Ascending aorta (tissue), 2 donors: ENCODE data around the gene CIDEB. TPM values are rescaled to one million over a fixed set of nuclear protein-coding genes. Genes with fewer than 3 reads are reported as not detected.

ENCODE experiments used
- DNase-seq, 2 donors: peaks; one replicate each; pipeline ENCODE4 v3.0.0-alpha.2; 2019; ENCODE audit warnings: low spot score in 2 of 2
- H3K27ac ChIP-seq, 2 donors: fragments of 200-600 bp; sonication (generic); one replicate each; pipeline ENCODE4 v1.5.1; 2016 to 2017; ENCODE audit warnings: mild to moderate bottlenecking in 1 of 2
- H3K27me3 ChIP-seq: fragments of 200-600 bp; sonication (generic); one replicate; pipeline ENCODE4 v1.5.1; 2017
- H3K36me3 ChIP-seq, 2 donors: fragments of 200-600 bp; sonication (generic); one replicate each; pipeline ENCODE4 v1.5.1; 2016
- H3K4me1 ChIP-seq, 2 donors: fragments of 200-600 bp; sonication (generic); one replicate each; pipeline ENCODE4 v1.5.1; 2016 to 2017; ENCODE audit warnings: mild to moderate bottlenecking in 1 of 2
- H3K4me3 ChIP-seq, 2 donors: fragments of 200-600 bp; sonication (generic); one replicate each; pipeline ENCODE4 v1.5.1; 2016 to 2017; ENCODE audit warnings: mild to moderate bottlenecking in 1 of 2
- H3K9me3 ChIP-seq, 2 donors: fragments of 200-600 bp; sonication (generic); one replicate each; pipeline ENCODE4 v1.5.1; 2016
- intact Hi-C: fragments of 100-400 bp; cut with DNase I; formaldehyde crosslinking; loops from one replicate; pipeline ENCODE4 v1.15.1; 2023
- total RNA-seq: library from RNA; depleted of rRNA; stranded (reverse); fragments of >200 nt; gene quantifications from one replicate; pipeline ENCODE4 v1.1.0, GENCODE V29; 2016
- TF ChIP-seq, protein P1 (sequence below), 3 experiments: fragments of 200-600 bp in 2 of 3; fragments of 450-650 bp in 1 of 3; sonication (generic) in 2 of 3; IDR thresholded peaks; one replicate each; pipeline ENCODE4 v1.5.1; 2016 to 2019; ENCODE audit warnings: antibody characterized with exemption in 3 of 3, mild to moderate bottlenecking in 1 of 3, moderate library complexity in 1 of 3

CIDEB gene
- total RNA-seq, 1 donor from 2014 or later = 72.8 TPM

DNA sequence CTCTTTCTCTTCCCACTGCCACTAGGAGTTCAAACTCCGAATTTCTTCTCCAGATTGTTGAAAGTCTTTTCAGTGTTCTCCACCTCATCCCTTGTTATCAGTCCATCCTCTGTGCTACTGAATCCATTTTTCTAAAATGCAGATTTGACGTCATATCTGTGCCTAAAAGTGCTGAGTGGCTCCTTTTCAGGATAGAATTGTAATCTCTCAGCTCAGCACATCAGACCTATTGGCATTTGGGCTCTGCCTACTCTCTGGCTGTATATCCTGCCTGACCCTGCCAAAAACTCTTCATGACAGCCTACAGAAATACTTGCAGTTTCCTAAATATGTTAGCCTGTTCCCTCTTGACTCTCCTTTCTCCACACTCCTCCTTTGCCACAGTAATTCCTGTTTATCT is 35.3 kb downstream of the CIDEB start:
- no peak overlapping the region for H3K4me3 ChIP-seq
- peaks cover 3 to 20% of the 10 kb centered on the region in 2 donors for H3K36me3 ChIP-seq
- H3K4me1 ChIP-seq = peaks cover 0 to 8% of the 10 kb centered on the region in 2 donors
- H3K27me3 ChIP-seq = no peaks in the 10 kb centered on the region
- H3K9me3 ChIP-seq = no peaks in the 10 kb centered on the region
- intact Hi-C loops = loop anchor here (5.0 kb wide), 1 partner anchor 40 kb away; the partner anchor contains the start of genes GMPR2 and NEDD8
- TF ChIP-seq, protein P1, sequence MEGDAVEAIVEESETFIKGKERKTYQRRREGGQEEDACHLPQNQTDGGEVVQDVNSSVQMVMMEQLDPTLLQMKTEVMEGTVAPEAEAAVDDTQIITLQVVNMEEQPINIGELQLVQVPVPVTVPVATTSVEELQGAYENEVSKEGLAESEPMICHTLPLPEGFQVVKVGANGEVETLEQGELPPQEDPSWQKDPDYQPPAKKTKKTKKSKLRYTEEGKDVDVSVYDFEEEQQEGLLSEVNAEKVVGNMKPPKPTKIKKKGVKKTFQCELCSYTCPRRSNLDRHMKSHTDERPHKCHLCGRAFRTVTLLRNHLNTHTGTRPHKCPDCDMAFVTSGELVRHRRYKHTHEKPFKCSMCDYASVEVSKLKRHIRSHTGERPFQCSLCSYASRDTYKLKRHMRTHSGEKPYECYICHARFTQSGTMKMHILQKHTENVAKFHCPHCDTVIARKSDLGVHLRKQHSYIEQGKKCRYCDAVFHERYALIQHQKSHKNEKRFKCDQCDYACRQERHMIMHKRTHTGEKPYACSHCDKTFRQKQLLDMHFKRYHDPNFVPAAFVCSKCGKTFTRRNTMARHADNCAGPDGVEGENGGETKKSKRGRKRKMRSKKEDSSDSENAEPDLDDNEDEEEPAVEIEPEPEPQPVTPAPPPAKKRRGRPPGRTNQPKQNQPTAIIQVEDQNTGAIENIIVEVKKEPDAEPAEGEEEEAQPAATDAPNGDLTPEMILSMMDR (IDR thresholded peaks at IDR 0.05) = no peak
- DNase-seq = no peak
- no peak overlapping the region for H3K27ac ChIP-seq

DNA sequence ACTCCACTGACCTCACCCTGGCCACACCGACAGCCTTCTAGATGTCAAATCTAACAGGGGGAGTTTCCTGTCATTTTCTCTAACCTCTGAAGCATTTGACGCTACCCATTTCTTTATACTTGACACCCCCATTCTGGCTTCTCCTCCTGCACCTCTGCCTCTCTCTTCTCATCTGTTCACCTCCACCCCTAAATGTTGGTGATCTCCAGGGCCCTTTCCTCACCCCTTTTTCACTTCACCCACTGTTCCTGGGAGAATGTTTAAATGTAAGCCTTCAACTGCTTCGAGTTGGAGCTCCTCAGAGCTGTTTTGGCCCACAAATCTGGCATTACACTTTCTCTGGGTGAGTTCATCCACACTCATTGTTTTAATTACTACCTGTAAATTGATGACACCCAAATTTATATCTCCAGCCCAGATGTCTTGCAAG is 35.9 kb downstream of the CIDEB start:
- Histone ChIP-seq H3K9me3 (no peaks in the 10 kb centered on the region), H3K27ac (peak overlapping the region; percentile 92 to 96), H3K4me3 (peak overlapping the region; percentile 74 to 91), H3K36me3 (peaks cover 4 to 26% of the 10 kb centered on the region in 2 donors), H3K27me3 (no peaks in the 10 kb centered on the region), H3K4me1 (peaks cover 0 to 8% of the 10 kb centered on the region in 2 donors)
- intact Hi-C loops = loop anchor here (1.0 to 5.0 kb wide), 3 partner anchors 27 to 40 kb away; partner anchors contain the start of genes DHRS1, GMPR2, NEDD8 and NOP9
- TF ChIP-seq, protein P1 (IDR thresholded peaks at IDR 0.05) = no peak
- no peak for DNase-seq

DNA sequence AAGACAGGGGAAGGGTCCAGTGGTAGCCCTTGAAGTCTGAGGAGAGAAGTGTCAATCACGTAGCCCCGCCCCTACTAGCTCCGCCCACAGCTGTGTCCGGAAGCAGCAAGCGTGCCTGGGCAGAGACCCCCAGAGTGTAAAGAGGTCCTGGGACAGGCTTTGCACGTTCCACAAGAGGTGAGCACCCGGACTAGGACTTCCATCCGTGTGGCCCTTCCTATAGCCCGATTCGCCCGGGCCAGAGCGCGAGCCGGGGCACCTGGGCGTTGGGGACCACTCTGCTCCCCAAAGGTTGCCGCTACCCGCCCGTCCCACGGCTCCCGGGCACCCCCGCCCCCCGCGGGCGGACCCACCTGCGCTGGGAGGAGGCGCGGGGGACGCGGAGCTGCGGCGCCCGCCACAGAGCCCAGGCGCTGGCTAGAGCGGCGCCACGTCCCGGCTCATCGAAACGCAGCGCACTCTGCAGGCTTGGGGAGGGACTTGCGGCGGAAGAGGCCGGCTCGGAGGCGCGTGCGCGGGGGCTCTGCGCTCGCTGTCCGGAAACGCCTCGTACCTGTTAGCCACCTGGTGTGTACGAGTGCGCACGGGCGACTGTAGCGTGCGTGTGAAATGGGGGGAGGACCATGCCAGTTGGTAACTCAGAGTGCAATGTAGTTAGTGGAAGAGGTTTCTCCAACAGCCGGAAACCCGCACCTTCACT is 36.5 kb downstream of the CIDEB start, which contains the start of gene RABGGTA:
Gene RABGGTA (minus strand): TSS at position 464 of the 700 bp plus-strand sequence. CDS start 482 bp downstream, outside the sequence.
- Histone ChIP-seq H3K4me1 (peaks cover 0 to 8% of the 10 kb centered on the region in 2 donors), H3K27ac (peak within 1 kb of the TSS; percentile 92 to 96), H3K27me3 (no peaks in the 10 kb centered on the region), H3K36me3 (peaks cover 4 to 26% of the 10 kb centered on the region in 2 donors), H3K4me3 (peak within 1 kb of the TSS; percentile 74 to 91), H3K9me3 (no peaks in the 10 kb centered on the region)
- TF ChIP-seq, protein P1 (IDR thresholded peaks at IDR 0.05) = peak; percentile 66 to 80 (median 72)
- DNase-seq = peak; percentile 50 to 89
- intact Hi-C loops = loop anchor here (1.0 to 5.0 kb wide), 3 partner anchors 28 to 39 kb away; partner anchors contain the start of genes DHRS1, GMPR2, NEDD8 and NOP9

DNA sequence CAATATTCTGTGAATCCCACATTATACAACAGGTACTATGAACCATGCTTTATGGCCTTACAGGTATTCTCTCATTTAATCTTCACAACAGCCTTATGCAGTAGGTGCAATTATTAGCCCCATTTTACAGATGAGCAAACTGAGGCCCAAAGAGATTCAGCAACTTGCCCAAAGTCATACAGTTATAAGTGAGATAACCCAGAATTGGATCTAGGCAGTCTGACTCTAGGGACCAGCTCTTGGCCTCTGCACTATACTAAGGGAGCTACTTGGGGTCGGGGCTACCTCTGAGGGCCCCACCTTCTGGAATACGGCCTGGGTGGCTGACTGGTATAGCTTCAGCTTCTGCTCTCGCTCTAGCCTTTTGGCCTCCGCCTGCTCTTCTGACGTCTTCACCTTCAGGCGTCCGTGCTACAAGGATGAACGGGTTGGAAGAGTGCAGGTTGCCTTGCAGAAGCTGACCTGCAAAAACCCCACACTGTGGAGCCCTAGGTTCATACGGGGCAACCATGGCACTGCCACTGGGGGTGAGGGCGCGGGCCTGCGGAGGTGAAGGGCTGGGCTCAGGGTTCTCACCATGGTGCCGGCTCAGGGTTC is 37.1 kb downstream of the CIDEB start:
- intact Hi-C loops = loop anchor here (1.0 to 5.0 kb wide), 3 partner anchors 28 to 38 kb away; partner anchors contain the start of genes DHRS1, GMPR2, NEDD8 and NOP9
- H3K36me3 ChIP-seq = peaks cover 4 to 26% of the 10 kb centered on the region in 2 donors
- no peaks in the 10 kb centered on the region for H3K27me3 ChIP-seq
- TF ChIP-seq, protein P1 (IDR thresholded peaks at IDR 0.05) = no peak
- no peaks in the 10 kb centered on the region for H3K9me3 ChIP-seq
- DNase-seq = no peak
- H3K4me3 ChIP-seq = peak overlapping the region; percentile 74 to 91
- H3K27ac ChIP-seq = peak overlapping the region; percentile 92 to 96
- H3K4me1 ChIP-seq = peaks cover 0 to 8% of the 10 kb centered on the region in 2 donors

DNA sequence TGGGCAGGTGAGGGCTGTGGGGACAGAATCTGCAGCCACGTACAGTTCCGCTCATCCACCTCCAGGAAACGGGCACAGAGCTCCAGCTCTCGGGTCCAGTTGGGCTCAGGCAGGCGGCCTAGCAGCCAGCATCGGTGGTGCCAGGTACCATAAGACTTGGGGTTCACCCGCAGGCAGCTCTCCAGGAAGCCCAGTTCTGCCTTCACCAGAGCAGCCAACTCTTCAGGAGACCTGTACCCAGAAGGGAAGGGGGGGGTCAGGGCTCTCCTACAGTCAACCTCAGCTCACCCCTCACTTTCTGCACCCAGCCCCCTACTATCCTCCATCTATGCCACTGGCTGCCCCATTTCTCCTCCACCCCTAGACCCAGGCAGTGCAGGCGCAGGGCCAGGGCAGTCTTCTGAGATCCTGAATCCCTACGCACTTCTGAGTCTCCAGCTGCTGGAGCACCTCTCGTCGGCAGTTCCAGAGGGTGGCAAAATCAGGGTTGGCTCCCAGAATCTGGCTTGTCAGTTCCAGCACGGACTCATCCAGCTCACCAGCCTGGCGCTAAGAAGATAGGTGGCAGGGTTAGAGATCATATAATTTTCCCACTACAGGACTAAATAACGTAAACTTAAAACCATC is 37.8 kb downstream of the CIDEB start:
- intact Hi-C loops = loop anchor here (2.0 to 5.0 kb wide), 2 partner anchors 29 to 38 kb away; partner anchors contain the start of genes DHRS1, GMPR2, NEDD8 and NOP9
- Histone ChIP-seq H3K27me3 (no peaks in the 10 kb centered on the region), H3K4me1 (peaks cover 0 to 8% of the 10 kb centered on the region in 2 donors), H3K9me3 (no peaks in the 10 kb centered on the region), H3K4me3 (no peak overlapping the region), H3K36me3 (peaks cover 4 to 26% of the 10 kb centered on the region in 2 donors), H3K27ac (no peak overlapping the region)
- TF ChIP-seq, protein P1 (IDR thresholded peaks at IDR 0.05) = no peak
- no peak for DNase-seq
